ENCODE data around the gene CIPC.
A peak's percentile ranks its signal among the peaks of the same experiment; 100 is the strongest.

The CIPC gene

GRCh38 chr14:77063571-77064171 is 34.4 kb upstream of the CIPC start:
- DNase-seq (ENCODE audit: low spot score): no peak
- in situ Hi-C loops (cut with MboI; ENCODE audit: low sequenced_read_pairs, unreplicated experiment): loop anchor here (10.0 kb wide), 2 partner anchors 149 to 179 kb away; no protein-coding TSS in a partner anchor

DNA sequence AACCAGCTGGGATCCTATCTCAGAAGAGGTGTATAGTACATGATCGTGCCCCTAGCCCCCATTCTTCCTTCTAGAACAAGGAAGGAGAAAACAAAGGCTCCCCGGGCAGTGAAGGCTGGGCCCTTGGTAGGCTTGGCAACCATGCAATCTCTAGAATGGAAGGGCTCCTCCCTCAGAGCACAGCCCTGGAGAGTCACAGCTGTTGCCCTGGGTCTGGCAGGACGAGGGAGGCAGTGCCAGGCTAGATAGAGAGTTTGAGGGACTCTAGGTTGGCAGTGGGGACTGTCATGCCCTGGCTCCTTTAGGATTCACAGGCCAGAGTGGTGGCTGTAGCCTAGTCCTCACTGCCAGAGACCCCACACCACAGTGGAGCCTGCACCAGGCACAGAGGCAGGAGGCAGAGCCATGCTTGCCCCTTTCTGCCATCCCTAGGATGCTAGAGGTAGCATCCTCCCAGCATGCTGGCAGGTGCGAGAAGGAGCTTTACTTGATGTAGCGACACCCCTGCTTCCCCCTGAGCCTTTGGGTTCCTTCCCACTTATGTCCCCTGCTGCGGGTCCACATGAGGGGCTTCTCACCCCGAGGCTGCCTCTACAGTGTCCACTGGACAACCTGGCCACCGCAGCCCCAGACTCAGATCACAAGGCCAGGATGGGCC is 33.4 kb upstream of the CIPC start:
- no peak for DNase-seq (ENCODE audit: low spot score)
- no peak for TF ChIP-seq CTCF (IDR thresholded peaks at IDR 0.05; ENCODE audit: borderline replicate concordance, control extremely low read depth, extremely low read depth, insufficient read depth, missing control alignments)
- in situ Hi-C loops (cut with MboI; ENCODE audit: low sequenced_read_pairs, unreplicated experiment): loop anchor here (10.0 kb wide), 2 partner anchors 150 to 180 kb away; no protein-coding TSS in a partner anchor

More at GRCh38 chr14:77063571-77064171, 34.4 kb upstream of the CIPC start:
- TF ChIP-seq CTCF (IDR thresholded peaks at IDR 0.05; ENCODE audit: borderline replicate concordance, control extremely low read depth, extremely low read depth, insufficient read depth, missing control alignments): no peak

DNA sequence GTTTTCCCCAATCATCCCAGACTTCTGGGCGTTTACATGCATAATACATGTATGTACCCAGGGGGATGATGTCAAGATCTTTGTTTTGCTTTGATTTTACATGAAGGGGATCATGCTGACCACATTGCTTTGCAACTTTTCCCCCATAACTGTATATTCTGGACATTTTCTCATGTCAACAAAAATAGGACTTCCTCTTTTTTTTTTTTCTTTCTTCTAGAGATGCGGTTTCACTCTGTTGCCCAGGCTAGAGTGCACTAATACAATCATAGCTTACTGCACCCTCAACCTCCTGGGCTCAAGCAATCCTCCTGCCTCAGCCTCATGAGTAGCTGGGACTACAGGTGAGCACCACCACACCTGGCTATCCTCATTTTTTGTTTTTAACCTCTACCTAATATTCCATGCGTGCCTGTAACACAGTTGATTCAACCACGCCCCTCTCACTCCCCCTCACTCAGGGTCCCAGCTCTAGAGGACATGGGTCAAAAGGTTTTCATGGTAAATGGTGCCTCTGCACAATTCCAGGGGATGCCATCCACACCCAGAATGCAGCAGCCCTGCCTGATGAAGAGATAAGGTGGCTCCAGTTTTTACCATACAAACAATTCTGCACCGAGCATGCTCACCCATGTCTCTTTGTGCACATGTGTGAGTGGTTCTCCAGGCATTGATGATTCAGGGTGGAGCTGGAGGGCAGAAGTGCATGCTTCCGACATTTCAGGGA is 32.0 kb upstream of the CIPC start:
- no peak for TF ChIP-seq CTCF (IDR thresholded peaks at IDR 0.05; ENCODE audit: borderline replicate concordance, control extremely low read depth, extremely low read depth, insufficient read depth, missing control alignments)
- DNase-seq (ENCODE audit: low spot score): peak; percentile 49
- in situ Hi-C loops (cut with MboI; ENCODE audit: low sequenced_read_pairs, unreplicated experiment): loop anchor here (10.0 kb wide), 2 partner anchors 151 to 181 kb away; no protein-coding TSS in a partner anchor

- in situ Hi-C loops (cut with MboI; ENCODE audit: low sequenced_read_pairs, unreplicated experiment): loop anchor here (10.0 kb wide), 2 partner anchors 152 to 182 kb away; no protein-coding TSS in a partner anchor
- TF ChIP-seq CTCF (IDR thresholded peaks at IDR 0.05; ENCODE audit: borderline replicate concordance, control extremely low read depth, extremely low read depth, insufficient read depth, missing control alignments): no peak
- DNase-seq (ENCODE audit: low spot score): no peak
These were observed 31.4 kb upstream of the CIPC start for GRCh38 chr14:77066578-77067172.

- peak; percentile 81 for DNase-seq (ENCODE audit: low spot score)
- TF ChIP-seq CTCF (IDR thresholded peaks at IDR 0.05; ENCODE audit: borderline replicate concordance, control extremely low read depth, extremely low read depth, insufficient read depth, missing control alignments): peak; percentile 92
- in situ Hi-C loops (cut with MboI; ENCODE audit: low sequenced_read_pairs, unreplicated experiment): loop anchor here (10.0 kb wide), 2 partner anchors 153 to 183 kb away; no protein-coding TSS in a partner anchor
These were observed 30.2 kb upstream of the CIPC start for GRCh38 chr14:77067632-77068516.

Measured in GM13976 (cell line).